K562 (cell line): Measurements from ENCODE around the gene MYRIP. TPM values are rescaled to one million over a fixed set of nuclear protein-coding genes. Genes with fewer than 3 reads are reported as not detected.

Experiments used
- ATAC-seq: fragments of 200-7000 bp; cut with Tn5 transposase; 3 replicates; pipeline ENCODE4 v1.9.1; 2020; ENCODE audit warnings: moderate library complexity
- BruUV-seq: library from RNA; stranded (reverse); fragments of 400-500 nt; replicated peaks from 2 replicates; lab custom pipeline; 2021; lab: Mats Ljungman, UMichigan
- CTCF ChIA-PET: fragments of 300-600 bp; formaldehyde crosslinking; extraction: SDS; loops from one replicate; lab custom pipeline; 2021; ENCODE audit warnings: low intra/inter-chr PET ratio; lab: Yijun Ruan, JAX
- POLR2A ChIA-PET: fragments of 300-600, 350-650 bp; sonication (Branson Sonifier 250); formaldehyde crosslinking; extraction: SDS; loops from one replicate; lab custom pipeline; 2021; ENCODE audit warnings: antibody characterized with exemption, inconsistent platforms; lab: Yijun Ruan, JAX
- DNase-seq, 4 experiments: peaks; one replicate each; pipeline versions ENCODE4 v3.0.0 to v3.0.0-alpha.2; 2011 to 2018; ENCODE audit warnings: low spot score in 3 of 4, mixed read lengths in 3 of 4; ENCODE audit errors: extremely low read depth in 1 of 4
- FAIRE-seq: peaks from 2 replicates; lab custom pipeline; 2011; peaks lifted over from hg19 to GRCh38; lab: Jason Lieb, UNC
- H2AFZ ChIP-seq: 2 replicates; pipeline ENCODE4 v1.6.0; 2011; ENCODE audit warnings: low read depth, low read length, control low read depth, inconsistent platforms
- H3K27ac ChIP-seq: fragments of 200-600 bp; 3 replicates; pipeline ENCODE4 v1.8.0; 2011; ENCODE audit warnings: low read depth, mild to moderate bottlenecking, control low read depth, inconsistent platforms, low read length, moderate library complexity, mixed read lengths; ENCODE audit errors: extremely low read depth
- H3K27me3 ChIP-seq, 2 experiments: fragments of 300-600 bp in 1 of 2; 2 replicates in 1 of 2; 3 replicates in 1 of 2; pipeline versions ENCODE4 v1.6.0 to v1.8.0; 2011; ENCODE audit warnings: inconsistent platforms in 2 of 2, low read length in 2 of 2, mild to moderate bottlenecking in 1 of 2, mixed read lengths in 1 of 2, moderate library complexity in 1 of 2; ENCODE audit not compliant: control insufficient read depth in 2 of 2, insufficient read depth in 2 of 2
- H3K36me3 ChIP-seq: fragments of 300-600 bp; 3 replicates; pipeline ENCODE4 v1.8.0; 2011; ENCODE audit warnings: mild to moderate bottlenecking, low read length, inconsistent platforms; ENCODE audit not compliant: control insufficient read depth, insufficient read depth
- H3K4me1 ChIP-seq, 2 experiments: fragments of 200-600 bp in 1 of 2; replicated peaks in 1 of 2; 2 replicates in 1 of 2; 3 replicates in 1 of 2; pipeline versions ENCODE4 v1.5.1 to v1.8.0; 2011; ENCODE audit warnings: inconsistent platforms in 2 of 2, low read length in 2 of 2, mild to moderate bottlenecking in 1 of 2, mixed read lengths in 1 of 2, moderate library complexity in 1 of 2; ENCODE audit not compliant: control insufficient read depth in 2 of 2, insufficient read depth in 2 of 2
- H3K4me2 ChIP-seq: 2 replicates; pipeline ENCODE4 v1.6.1; 2011; ENCODE audit warnings: low read length, control low read depth, inconsistent platforms, mixed read lengths; ENCODE audit not compliant: insufficient read depth
- H3K4me3 ChIP-seq: fragments of 200-600 bp; sonication (generic), shearing (Covaris generic); 2 replicates; pipeline ENCODE4 v1.5.1; 2016; ENCODE audit warnings: control low read depth, inconsistent platforms
- H3K79me2 ChIP-seq: fragments of 200-600 bp; 3 replicates; pipeline ENCODE4 v1.8.0; 2011; ENCODE audit warnings: low read length, inconsistent platforms; ENCODE audit not compliant: control insufficient read depth, insufficient read depth
- H3K9ac ChIP-seq, 2 experiments: 2 replicates each; pipeline versions ENCODE4 v1.6.0 to v1.6.1; 2011; ENCODE audit warnings: low read depth in 2 of 2, low read length in 2 of 2, control low read depth in 1 of 2, inconsistent platforms in 1 of 2, mild to moderate bottlenecking in 1 of 2, mixed read lengths in 1 of 2; ENCODE audit not compliant: insufficient read depth in 1 of 2
- H3K9me1 ChIP-seq: one replicate; pipeline ENCODE4 v1.6.0; 2011; ENCODE audit warnings: inconsistent platforms, mild to moderate bottlenecking, low read length, moderate library complexity; ENCODE audit not compliant: control insufficient read depth, insufficient read depth
- H3K9me3 ChIP-seq: replicated peaks from 2 replicates; pipeline ENCODE4 v1.5.1; 2011; ENCODE audit warnings: low read depth, low read length, inconsistent platforms; ENCODE audit not compliant: control insufficient read depth, insufficient read depth
- H4K20me1 ChIP-seq: replicated peaks from 2 replicates; pipeline ENCODE4 v1.6.1; 2011; ENCODE audit warnings: low read length, inconsistent platforms, mixed read lengths; ENCODE audit not compliant: control insufficient read depth, insufficient read depth
- NR2C2 ChIP-seq, 2 experiments: fragments of 200-800 bp in 1 of 2; sonication (Bioruptor generic) in 1 of 2; sonication (generic) in 1 of 2; formaldehyde crosslinking in 1 of 2; IDR thresholded peaks; 2 replicates each; pipeline versions ENCODE4 v1.6.1 to v1.8.0; 2016 to 2022; ENCODE audit warnings: mild to moderate bottlenecking in 1 of 2, missing compliant biosample characterization in 1 of 2, missing genetic modification characterization in 1 of 2, missing genetic modification reagents in 1 of 2
- PURB ChIP-seq: sonication (generic); formaldehyde crosslinking; IDR thresholded peaks from 2 replicates; pipeline ENCODE4 v1.9.0; 2021; ENCODE audit warnings: low read depth, mild to moderate bottlenecking, missing genetic modification reagents
- SREBF1 ChIP-seq: fragments of 150-350 bp; IDR thresholded peaks from 2 replicates; pipeline ENCODE4 v1.6.1; 2014; ENCODE audit warnings: antibody characterized with exemption, low read depth, low read length, borderline replicate concordance
- ZBED1 ChIP-seq: IDR thresholded peaks from 2 replicates; pipeline ENCODE4 v1.6.1; 2014
- ZNF316 ChIP-seq: fragments of 450-650 bp; IDR thresholded peaks from 2 replicates; pipeline ENCODE4 v1.6.1; 2016
- WGBS: fragments of 100-300 bp; shearing (Covaris generic); methylation state at CpG from one replicate; pipeline ENCODE4 v1.1.6; 2016; ENCODE audit warnings: low coverage, mixed read lengths; ENCODE audit not compliant: insufficient coverage; ENCODE audit errors: missing lambda C conversion rate; 5-methylcytosine and 5-hydroxymethylcytosine counted together
- in situ Hi-C: fragments of 300-500 bp; cut with MboI; formaldehyde crosslinking; loops from 4 replicates; pipeline ENCODE4 v1.15.0; 2018; ENCODE audit warnings: inconsistent platforms, mixed read lengths
- intact Hi-C: fragments of 100-400 bp; cut with micrococcal nuclease; formaldehyde crosslinking; loops from 2 replicates; pipeline ENCODE4 v1.14.2; 2022
- polyA plus RNA-seq, 8 experiments: library from polyadenylated mRNA; depleted of rRNA in 4 of 8; stranded (reverse) in 5 of 8; unstranded in 3 of 8; fragments of >200 nt; fragmentation: Nextera tagmentation in 2 of 8; fragmentation: Illumina TruSeq in 1 of 8; extraction: Ambion mirVana in 2 of 8; extraction: Trizol in 1 of 8; gene quantifications; 2 replicates each; pipeline versions ENCODE4 v1.2.1 to v1.2.3, GENCODE V29; 2011 to 2014; ENCODE audit warnings: inconsistent platforms in 1 of 8, missing spikeins in 1 of 8
- total RNA-seq, 7 experiments: library from RNA; depleted of rRNA in 6 of 7; stranded (reverse); fragments of >200 nt in 6 of 7; fragmentation: Illumina TruSeq in 2 of 7; extraction: Trizol in 2 of 7; gene quantifications; 2 replicates each; pipeline versions ENCODE4 v1.2.1 to v1.2.3, GENCODE V29; 2011 to 2021; ENCODE audit warnings: low replicate concordance in 1 of 7
- TF ChIP-seq, protein P1 (sequence below): fragments of 450-650 bp; formaldehyde crosslinking; conservative IDR thresholded peaks from 2 replicates; pipeline ENCODE4 v1.4.0; 2022; ENCODE audit warnings: mild to moderate bottlenecking, missing genetic modification characterization
- TF ChIP-seq, protein P2 (sequence below): fragments of 250-450 bp; sonication (Bioruptor Pico); IDR thresholded peaks from 2 replicates; pipeline ENCODE4 v1.8.0; 2021; ENCODE audit warnings: moderate library complexity, mild to moderate bottlenecking, inconsistent platforms
- TF ChIP-seq, protein P3 (sequence below): sonication (generic); IDR thresholded peaks from 2 replicates; pipeline ENCODE4 v1.6.1; 2016

The MYRIP gene
- total and polyA plus RNA-seq, 9 of the 15 experiments (the other 6 are each of a cell fraction or from before 2014, with no cell fraction given), result 0.03 to 0.12 TPM; not detected in 7

DNA sequence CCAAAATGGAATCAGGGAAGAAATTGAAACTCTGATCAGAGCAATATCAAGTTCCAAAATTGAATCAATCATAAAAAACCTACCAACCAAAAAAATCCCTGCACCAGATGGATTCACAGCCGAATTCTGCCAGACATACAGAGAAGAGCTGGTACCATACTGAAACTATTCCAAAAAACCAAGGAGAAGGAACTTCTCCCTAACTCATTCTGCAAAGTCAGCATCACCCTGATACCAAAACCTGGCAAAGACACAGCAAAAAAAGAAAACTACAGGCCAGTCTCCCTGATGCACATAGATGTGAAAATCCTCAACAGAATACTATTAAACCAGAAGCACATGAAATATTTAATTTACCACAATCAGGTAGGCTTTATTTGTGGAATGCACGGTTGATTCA, 118.1 kb downstream of the MYRIP start:
- Histone ChIP-seq H3K4me1 (no peaks in the 10 kb centered on the region), H4K20me1 (no peaks in the 10 kb centered on the region), H3K27ac (no peak overlapping the region), H3K4me3 (no peak overlapping the region), H3K4me2 (no peak overlapping the region), H3K36me3 (no peaks in the 10 kb centered on the region), H3K9me1 (no peaks in the 10 kb centered on the region), H2AFZ (no peak overlapping the region), H3K27me3 (no peaks in the 10 kb centered on the region), H3K9ac (no peak overlapping the region), H3K9me3 (no peaks in the 10 kb centered on the region), H3K79me2 (no peaks in the 10 kb centered on the region)
- intact Hi-C loops (no loop called here), in situ Hi-C loops (no loop called here)
- FAIRE-seq (no peak), ATAC-seq (no peak), DNase-seq (no peak)
- ChIA-PET POLR2A (no interaction called here), CTCF (no interaction called here)
- peak; percentile 51; the same call in 1 of the 2 replicates for TF ChIP-seq ZNF316
- TF ChIP-seq, protein P1, sequence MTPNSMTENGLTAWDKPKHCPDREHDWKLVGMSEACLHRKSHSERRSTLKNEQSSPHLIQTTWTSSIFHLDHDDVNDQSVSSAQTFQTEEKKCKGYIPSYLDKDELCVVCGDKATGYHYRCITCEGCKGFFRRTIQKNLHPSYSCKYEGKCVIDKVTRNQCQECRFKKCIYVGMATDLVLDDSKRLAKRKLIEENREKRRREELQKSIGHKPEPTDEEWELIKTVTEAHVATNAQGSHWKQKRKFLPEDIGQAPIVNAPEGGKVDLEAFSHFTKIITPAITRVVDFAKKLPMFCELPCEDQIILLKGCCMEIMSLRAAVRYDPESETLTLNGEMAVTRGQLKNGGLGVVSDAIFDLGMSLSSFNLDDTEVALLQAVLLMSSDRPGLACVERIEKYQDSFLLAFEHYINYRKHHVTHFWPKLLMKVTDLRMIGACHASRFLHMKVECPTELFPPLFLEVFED (CRISPR knock-in tag), result no peak
- 3% methylated on average over 2 of the region's 2 CpGs for WGBS
- no TSS peak for BruUV-seq

DNA sequence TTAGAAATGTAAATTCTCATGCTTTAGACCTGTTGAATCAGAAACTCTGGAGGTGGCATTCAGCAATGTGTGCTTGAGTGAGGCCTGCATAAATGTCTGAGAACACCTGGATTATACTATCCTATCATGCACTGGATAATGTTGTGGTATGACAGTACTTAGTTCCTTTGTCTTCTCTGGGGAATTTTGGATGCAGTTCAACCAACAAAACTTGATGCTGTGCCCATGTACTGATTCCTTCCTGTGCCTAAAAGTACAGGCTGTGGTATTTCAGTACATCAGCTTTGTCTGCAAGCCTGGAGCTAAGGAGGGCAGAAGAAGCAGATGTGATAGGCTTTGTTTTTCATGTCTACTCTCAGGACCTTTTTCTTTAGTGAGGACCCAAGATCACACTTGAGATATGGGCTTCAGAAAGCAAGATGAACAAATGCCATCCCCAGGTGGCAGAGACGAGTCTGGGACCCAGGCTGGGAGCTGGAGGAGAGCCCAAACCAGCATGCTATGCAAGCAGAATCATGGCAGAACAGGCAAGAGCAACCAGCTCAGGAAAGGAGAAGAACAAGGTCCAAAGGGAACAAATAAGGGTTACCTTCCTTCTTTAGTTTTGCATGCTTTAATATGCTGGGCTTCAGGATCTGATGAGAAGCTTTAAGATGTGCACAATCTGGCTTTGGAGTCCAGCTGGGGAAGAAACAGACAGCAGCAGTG, 124.7 kb downstream of the MYRIP start:
- Histone ChIP-seq H3K9me1 (no peaks in the 10 kb centered on the region), H3K4me1 (no peaks in the 10 kb centered on the region), H3K9me3 (no peaks in the 10 kb centered on the region), H3K27me3 (no peaks in the 10 kb centered on the region), H4K20me1 (no peaks in the 10 kb centered on the region), H3K4me2 (no peak overlapping the region), H3K36me3 (no peaks in the 10 kb centered on the region), H3K79me2 (no peaks in the 10 kb centered on the region), H3K27ac (no peak overlapping the region), H3K9ac (no peak overlapping the region), H2AFZ (no peak overlapping the region), H3K4me3 (no peak overlapping the region)
- intact Hi-C loops, result no loop called here
- BruUV-seq, result no TSS peak
- ChIA-PET CTCF (no interaction called here), POLR2A (no interaction called here)
- no peak for ATAC-seq
- WGBS, result 0% methylated on average over 1 of the region's 1 CpG
- no peak for DNase-seq
- no peak for FAIRE-seq
- in situ Hi-C loops, result no loop called here
- TF ChIP-seq ZBED1 (no peak), SREBF1 (no peak), PURB (no peak), NR2C2 (CRISPR knock-in tag; IDR thresholded peaks at IDR 0.05) (no peak), NR2C2 (tag; IDR thresholded peaks at IDR 0.05) (no peak)
- TF ChIP-seq, protein P2, sequence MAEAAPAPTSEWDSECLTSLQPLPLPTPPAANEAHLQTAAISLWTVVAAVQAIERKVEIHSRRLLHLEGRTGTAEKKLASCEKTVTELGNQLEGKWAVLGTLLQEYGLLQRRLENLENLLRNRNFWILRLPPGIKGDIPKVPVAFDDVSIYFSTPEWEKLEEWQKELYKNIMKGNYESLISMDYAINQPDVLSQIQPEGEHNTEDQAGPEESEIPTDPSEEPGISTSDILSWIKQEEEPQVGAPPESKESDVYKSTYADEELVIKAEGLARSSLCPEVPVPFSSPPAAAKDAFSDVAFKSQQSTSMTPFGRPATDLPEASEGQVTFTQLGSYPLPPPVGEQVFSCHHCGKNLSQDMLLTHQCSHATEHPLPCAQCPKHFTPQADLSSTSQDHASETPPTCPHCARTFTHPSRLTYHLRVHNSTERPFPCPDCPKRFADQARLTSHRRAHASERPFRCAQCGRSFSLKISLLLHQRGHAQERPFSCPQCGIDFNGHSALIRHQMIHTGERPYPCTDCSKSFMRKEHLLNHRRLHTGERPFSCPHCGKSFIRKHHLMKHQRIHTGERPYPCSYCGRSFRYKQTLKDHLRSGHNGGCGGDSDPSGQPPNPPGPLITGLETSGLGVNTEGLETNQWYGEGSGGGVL (CRISPR knock-in tag), result no peak
- TF ChIP-seq, protein P3, sequence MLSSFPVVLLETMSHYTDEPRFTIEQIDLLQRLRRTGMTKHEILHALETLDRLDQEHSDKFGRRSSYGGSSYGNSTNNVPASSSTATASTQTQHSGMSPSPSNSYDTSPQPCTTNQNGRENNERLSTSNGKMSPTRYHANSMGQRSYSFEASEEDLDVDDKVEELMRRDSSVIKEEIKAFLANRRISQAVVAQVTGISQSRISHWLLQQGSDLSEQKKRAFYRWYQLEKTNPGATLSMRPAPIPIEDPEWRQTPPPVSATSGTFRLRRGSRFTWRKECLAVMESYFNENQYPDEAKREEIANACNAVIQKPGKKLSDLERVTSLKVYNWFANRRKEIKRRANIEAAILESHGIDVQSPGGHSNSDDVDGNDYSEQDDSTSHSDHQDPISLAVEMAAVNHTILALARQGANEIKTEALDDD, result no peak
